GM21737 (cell line): ENCODE measurements around the gene ACTG1.
A peak's percentile ranks its signal among the peaks of the same experiment; 100 is the strongest.

Source experiments
- ATAC-seq: cut with Tn5 transposase; IDR thresholded peaks from one replicate; pipeline ENCODE4 v1.9.1; 2021; ENCODE audit warnings: mild to moderate bottlenecking, moderate library complexity; ENCODE audit not compliant: unreplicated experiment

ACTG1 gene

GRCh38 chr17:81483085-81483861 is 29.3 kb downstream of the ACTG1 start:
- ATAC-seq = peak; percentile 44

- ATAC-seq = no peak
Observed at GRCh38 chr17:81482673-81483072, 29.9 kb downstream of the ACTG1 start.

GRCh38 chr17:81481815-81482505 is 30.6 kb downstream of the ACTG1 start:
- no peak for ATAC-seq

- no peak for ATAC-seq
Observed at GRCh38 chr17:81481073-81481799, 31.4 kb downstream of the ACTG1 start.

GRCh38 chr17:81480140-81481072 is 32.2 kb downstream of the ACTG1 start:
- ATAC-seq = no peak

- ATAC-seq = no peak
Observed at GRCh38 chr17:81479175-81480071, 33.2 kb downstream of the ACTG1 start.

- no peak for ATAC-seq
Observed at GRCh38 chr17:81478119-81478518, 34.5 kb downstream of the ACTG1 start.

- ATAC-seq = no peak
Observed at GRCh38 chr17:81477173-81477572, 35.4 kb downstream of the ACTG1 start.

- ATAC-seq = no peak
Observed at GRCh38 chr17:81476635-81477034, 36.0 kb downstream of the ACTG1 start.

- no peak for ATAC-seq
Observed at GRCh38 chr17:81476097-81476496, 36.5 kb downstream of the ACTG1 start.

GRCh38 chr17:81474958-81475357 is 37.6 kb downstream of the ACTG1 start:
- ATAC-seq = no peak

- no peak for ATAC-seq
Observed at GRCh38 chr17:81473019-81473418, 39.6 kb downstream of the ACTG1 start.

- no peak for ATAC-seq
Observed at GRCh38 chr17:81471818-81472456, 40.7 kb downstream of the ACTG1 start.

- ATAC-seq = no peak
Observed at GRCh38 chr17:81470944-81471817, 41.4 kb downstream of the ACTG1 start.

GRCh38 chr17:81470270-81470943 is 42.2 kb downstream of the ACTG1 start:
- no peak for ATAC-seq

GRCh38 chr17:81469266-81469665 is 43.3 kb downstream of the ACTG1 start:
- no peak for ATAC-seq

- ATAC-seq = no peak
Observed at GRCh38 chr17:81468770-81469121, 43.9 kb downstream of the ACTG1 start.
